Effector memory CD4-positive, alpha-beta T cell (primary cell): ENCODE results near the gene RNF151.
A peak's percentile ranks its signal among the peaks of the same experiment; 100 is the strongest.
"Not testable (repeated sequence)": the region's sequence is repeated elsewhere in the genome, so short reads cannot be mapped to it uniquely, and the experiment has no call there.

Experiments
- DNase-seq, 3 donors: peaks; one replicate each; pipeline ENCODE4 v3.0.0-alpha.2; 2020
- H3K27ac ChIP-seq: 2 replicates; pipeline ENCODE4 v1.7.0; 2013; ENCODE audit warnings: mild to moderate bottlenecking, low read length, moderate library complexity; ENCODE audit not compliant: insufficient read depth, poor library complexity, severe bottlenecking
- H3K27me3 ChIP-seq: replicated peaks from 2 replicates; pipeline ENCODE4 v1.7.0; 2013; ENCODE audit warnings: mild to moderate bottlenecking, low read length; ENCODE audit not compliant: insufficient read depth, control insufficient read depth, poor library complexity, severe bottlenecking
- H3K36me3 ChIP-seq: 2 replicates; pipeline ENCODE4 v1.7.0; 2013; ENCODE audit warnings: mild to moderate bottlenecking, low read length, moderate library complexity; ENCODE audit not compliant: control insufficient read depth, insufficient read depth
- H3K4me1 ChIP-seq: 2 replicates; pipeline ENCODE4 v1.7.0; 2013; ENCODE audit warnings: low read length, mild to moderate bottlenecking; ENCODE audit not compliant: control insufficient read depth, insufficient read depth, poor library complexity, severe bottlenecking
- H3K4me3 ChIP-seq: 2 replicates; pipeline ENCODE4 v1.7.0; 2013; ENCODE audit warnings: low read length, low read depth, mild to moderate bottlenecking; ENCODE audit not compliant: insufficient read depth, poor library complexity, severe bottlenecking
- H3K9me3 ChIP-seq: 2 replicates; pipeline ENCODE4 v1.7.0; 2013; ENCODE audit warnings: mild to moderate bottlenecking, low read length, moderate library complexity; ENCODE audit not compliant: control insufficient read depth

The RNF151 gene

GRCh38 chr16:1958715-1959268, 7.9 kb upstream of the RNF151 start:
- peak overlapping the region; percentile 76 for H3K4me3 ChIP-seq
- no peak for DNase-seq
- H3K9me3 ChIP-seq = no peaks in the 10 kb centered on the region
- H3K36me3 ChIP-seq = peaks cover 15% of the 10 kb centered on the region
- H3K27ac ChIP-seq = no peak overlapping the region
- no peaks in the 10 kb centered on the region for H3K27me3 ChIP-seq
- peaks cover 37% of the 10 kb centered on the region for H3K4me1 ChIP-seq

DNA sequence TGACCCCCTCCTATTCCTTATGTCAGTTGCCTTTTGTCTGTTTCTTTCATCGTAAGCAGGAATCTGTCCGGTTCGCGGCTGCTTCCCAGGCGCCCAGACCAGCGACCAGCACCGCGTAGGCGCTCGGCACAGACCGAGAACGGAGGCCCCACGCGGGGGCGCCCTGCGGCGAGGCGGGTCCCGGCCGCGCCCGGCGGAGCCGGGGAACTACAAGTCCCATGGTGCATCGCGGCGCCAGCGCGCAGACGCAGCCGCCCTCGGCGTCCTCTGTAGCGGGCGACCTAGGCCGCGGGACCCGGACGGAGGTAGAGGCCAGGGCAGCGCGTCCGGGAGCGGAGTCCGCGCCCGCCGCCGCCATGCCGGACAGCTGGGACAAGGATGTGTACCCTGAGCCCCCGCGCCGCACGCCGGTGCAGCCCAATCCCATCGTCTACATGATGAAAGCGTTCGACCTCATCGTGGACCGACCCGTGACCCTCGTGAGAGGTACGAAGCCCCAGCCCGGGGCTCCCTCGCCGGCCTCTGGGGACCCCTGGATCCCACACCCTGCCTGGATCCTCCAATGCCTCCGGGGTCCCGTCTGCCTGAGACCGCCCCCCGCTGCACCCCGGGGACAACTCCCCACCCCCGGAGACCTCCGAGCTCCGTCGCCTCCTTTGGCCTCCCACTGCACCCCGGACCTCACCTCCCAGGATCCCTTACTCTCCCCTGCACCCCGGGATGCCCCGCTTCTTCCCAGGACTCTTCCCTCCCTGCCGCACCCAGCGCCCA, 7.2 kb upstream of the RNF151 start, which contains the start of gene NDUFB10:
Gene NDUFB10, plus strand, starts transcription at position 270 of the 771 bp plus-strand sequence. Its CDS starts 87 bp downstream, at position 357.
- peaks cover 15% of the 10 kb centered on the region for H3K36me3 ChIP-seq
- H3K4me1 ChIP-seq = peaks cover 42% of the 10 kb centered on the region
- no peaks in the 10 kb centered on the region for H3K9me3 ChIP-seq
- no peaks in the 10 kb centered on the region for H3K27me3 ChIP-seq
- H3K27ac ChIP-seq = peak within 1 kb of the TSS; percentile 74
- DNase-seq = peak; percentile 78 to 86 (median 80)
- H3K4me3 ChIP-seq = peak within 1 kb of the TSS; percentile 76

DNA sequence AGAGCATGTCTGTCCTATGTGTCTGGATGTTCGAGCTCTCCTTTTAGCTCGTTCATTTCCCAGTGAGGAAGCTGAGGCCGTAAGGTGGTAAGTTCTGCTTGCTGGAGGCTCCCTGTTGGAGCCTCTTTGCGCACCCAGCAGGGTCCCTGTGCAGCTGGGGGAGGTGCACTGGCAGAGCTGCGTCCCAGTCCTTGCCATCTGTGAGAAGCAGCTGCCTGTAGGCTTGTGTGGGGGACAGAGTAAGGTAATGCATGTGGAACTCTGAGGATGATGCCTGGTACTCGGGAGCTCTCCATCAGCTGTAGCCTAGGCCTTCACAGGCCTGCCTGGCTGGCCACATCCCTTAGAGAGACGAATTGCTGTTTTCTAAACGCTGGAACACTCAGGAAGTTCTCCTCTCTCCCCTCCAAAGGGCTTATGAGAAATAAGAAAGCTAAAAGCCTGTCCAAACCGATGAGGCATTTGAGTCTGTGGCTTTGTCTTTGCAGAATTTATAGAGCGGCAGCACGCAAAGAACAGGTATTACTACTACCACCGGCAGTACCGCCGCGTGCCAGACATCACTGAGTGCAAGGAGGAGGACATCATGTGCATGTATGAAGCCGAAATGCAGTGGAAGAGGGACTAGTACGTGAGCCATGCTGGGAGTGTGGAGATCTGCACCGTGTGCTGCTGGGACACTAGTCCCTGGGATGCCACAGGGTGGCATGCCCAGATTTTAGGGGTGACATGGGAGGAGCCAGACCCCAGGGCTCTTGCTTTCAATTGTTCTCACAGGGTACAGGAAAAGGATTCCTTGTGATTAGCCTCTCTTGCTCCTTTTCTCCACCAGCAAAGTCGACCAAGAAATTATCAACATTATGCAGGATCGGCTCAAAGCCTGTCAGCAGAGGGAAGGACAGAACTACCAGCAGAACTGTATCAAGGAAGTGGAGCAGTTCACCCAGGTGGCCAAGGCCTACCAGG, 5.7 kb upstream of the RNF151 start:
- peaks cover 49% of the 10 kb centered on the region for H3K4me1 ChIP-seq
- peak overlapping the region; percentile 13 for H3K27ac ChIP-seq
- peaks cover 15% of the 10 kb centered on the region for H3K36me3 ChIP-seq
- H3K4me3 ChIP-seq = no peak overlapping the region
- no peaks in the 10 kb centered on the region for H3K27me3 ChIP-seq
- no peaks in the 10 kb centered on the region for H3K9me3 ChIP-seq
- DNase-seq = no peak

DNA sequence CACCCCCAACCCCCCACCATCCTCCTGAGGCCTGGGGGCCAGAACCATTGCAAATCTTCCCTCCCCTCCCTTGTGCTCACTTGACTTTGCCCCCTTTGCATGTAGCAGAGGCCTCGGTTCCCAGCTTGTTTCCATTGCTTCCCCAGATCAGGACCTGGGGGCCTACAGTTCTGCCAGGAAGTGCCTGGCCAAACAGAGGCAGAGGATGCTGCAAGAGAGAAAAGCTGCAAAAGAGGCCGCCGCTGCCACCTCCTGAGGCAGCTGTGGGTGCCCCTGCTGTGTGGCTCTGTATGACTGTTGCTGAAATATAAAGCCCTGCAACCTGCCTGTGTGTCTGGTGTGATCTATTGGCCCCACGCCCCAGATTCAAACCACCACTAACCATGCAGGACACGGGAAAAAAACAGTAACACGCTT, 5.0 kb upstream of the RNF151 start:
- Histone ChIP-seq H3K4me3 (no peak overlapping the region), H3K4me1 (peaks cover 50% of the 10 kb centered on the region), H3K27me3 (no peaks in the 10 kb centered on the region), H3K36me3 (peaks cover 15% of the 10 kb centered on the region), H3K27ac (no peak overlapping the region), H3K9me3 (no peaks in the 10 kb centered on the region)
- DNase-seq = no peak

DNA sequence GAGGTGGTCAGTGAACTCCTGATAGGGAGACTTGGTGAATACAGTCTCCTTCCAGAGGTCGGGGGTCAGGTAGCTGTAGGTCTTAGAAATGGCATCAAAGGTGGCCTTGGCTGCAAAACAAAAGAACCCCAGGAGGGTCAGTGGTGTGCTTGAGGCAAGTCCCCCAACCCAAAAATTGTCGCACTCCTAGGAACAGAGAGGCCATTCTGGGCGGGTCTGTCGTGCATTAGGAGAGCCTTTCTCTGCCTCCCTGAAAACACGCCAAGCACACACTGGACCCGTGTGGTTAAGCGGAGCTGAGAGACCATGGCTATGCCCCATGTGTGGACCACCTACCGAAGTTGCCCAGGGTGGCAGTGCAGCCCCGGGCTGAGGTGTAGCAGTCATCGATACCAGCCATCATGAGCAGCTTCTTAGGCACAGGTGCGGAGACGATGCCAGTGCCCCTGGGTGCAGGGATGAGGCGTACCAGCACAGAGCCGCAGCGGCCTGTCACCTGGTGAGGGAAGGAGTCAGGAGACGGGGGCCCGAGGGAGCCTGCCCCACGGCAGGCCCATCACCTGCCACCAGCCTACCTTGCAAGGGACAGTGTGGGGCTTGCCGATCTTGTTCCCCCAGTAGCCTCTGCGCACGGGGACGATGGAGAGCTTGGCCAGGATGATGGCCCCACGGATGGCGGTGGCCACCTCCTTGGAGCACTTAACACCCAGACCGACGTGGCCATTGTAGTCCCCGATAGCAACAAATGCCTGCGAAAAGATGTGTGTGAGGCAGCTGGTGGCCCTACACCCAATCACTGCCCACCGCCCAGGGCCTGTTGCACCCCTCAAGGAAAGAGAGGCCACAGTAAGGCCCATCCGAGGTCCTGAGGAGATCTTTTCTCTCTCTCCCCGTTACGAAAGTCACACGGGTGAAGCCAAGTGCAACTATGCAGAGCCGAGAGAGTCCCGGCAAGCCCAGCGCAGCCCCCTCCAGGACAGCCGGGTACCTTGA, 4.2 kb upstream of the RNF151 start:
- H3K27me3 ChIP-seq, H3K9me3 ChIP-seq, DNase-seq, H3K4me3 ChIP-seq: not testable (repeated sequence)
- peaks cover 50% of the 10 kb centered on the region for H3K4me1 ChIP-seq
- peaks cover 15% of the 10 kb centered on the region for H3K36me3 ChIP-seq
- H3K27ac ChIP-seq = peak overlapping the region; percentile 97

DNA sequence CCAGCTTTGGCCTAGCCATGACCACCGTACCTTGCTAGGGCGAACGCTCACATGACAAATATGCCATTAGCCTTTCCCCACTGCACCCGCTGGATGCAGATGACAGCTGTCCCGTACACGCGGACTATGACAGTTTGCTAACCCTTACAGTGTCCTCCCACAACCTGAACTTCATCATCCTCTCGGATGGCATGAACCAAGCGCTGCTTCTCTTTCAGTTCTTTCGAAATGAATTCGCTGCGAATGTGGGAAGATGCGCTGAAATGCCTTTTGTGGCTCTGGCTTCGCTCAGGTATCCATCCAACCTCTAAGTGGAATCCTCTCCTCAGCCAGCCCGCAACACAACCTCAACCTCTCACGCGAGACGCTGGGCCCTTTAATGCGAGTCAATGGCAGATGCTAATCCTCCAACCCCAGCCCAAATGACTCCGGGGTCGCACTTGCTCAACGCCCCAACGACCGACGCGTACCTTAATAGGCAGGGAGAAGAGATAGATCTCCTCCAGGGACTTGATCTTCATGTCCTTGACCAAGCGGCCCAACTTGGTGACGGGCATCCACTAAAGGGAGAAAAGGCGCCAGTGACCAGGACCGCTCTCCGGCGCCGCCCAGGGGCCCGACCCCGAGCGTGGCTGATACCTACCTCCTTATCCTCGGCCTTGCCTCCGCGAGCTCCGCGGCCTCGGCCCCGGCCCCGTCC, 2.7 kb upstream of the RNF151 start:
- H3K9me3 ChIP-seq = no peaks in the 10 kb centered on the region
- peaks cover 48% of the 10 kb centered on the region for H3K4me1 ChIP-seq
- peak overlapping the region; percentile 77 for H3K4me3 ChIP-seq
- H3K27me3 ChIP-seq = no peaks in the 10 kb centered on the region
- peak overlapping the region; percentile 97 for H3K27ac ChIP-seq
- DNase-seq = peak in 2 of 3 donors; percentile 30 to 31
- peaks cover 15% of the 10 kb centered on the region for H3K36me3 ChIP-seq

- H3K36me3 ChIP-seq = peaks cover 15% of the 10 kb centered on the region
- peak within 1 kb of the TSS; percentile 77 for H3K4me3 ChIP-seq
- peak within 1 kb of the TSS; percentile 97 for H3K27ac ChIP-seq
- H3K9me3 ChIP-seq = no peaks in the 10 kb centered on the region
- peak; percentile 98 to 100 (median 99) for DNase-seq
- H3K4me1 ChIP-seq = peaks cover 42% of the 10 kb centered on the region
- no peaks in the 10 kb centered on the region for H3K27me3 ChIP-seq
Measured at GRCh38 chr16:1964506-1965395, 1.9 kb upstream of the RNF151 start, which contains the start of gene RPS2. Gene RPS2, minus strand, starts transcription at chr16:1964826. Its CDS starts 201 bp downstream, at chr16:1964625.

DNA sequence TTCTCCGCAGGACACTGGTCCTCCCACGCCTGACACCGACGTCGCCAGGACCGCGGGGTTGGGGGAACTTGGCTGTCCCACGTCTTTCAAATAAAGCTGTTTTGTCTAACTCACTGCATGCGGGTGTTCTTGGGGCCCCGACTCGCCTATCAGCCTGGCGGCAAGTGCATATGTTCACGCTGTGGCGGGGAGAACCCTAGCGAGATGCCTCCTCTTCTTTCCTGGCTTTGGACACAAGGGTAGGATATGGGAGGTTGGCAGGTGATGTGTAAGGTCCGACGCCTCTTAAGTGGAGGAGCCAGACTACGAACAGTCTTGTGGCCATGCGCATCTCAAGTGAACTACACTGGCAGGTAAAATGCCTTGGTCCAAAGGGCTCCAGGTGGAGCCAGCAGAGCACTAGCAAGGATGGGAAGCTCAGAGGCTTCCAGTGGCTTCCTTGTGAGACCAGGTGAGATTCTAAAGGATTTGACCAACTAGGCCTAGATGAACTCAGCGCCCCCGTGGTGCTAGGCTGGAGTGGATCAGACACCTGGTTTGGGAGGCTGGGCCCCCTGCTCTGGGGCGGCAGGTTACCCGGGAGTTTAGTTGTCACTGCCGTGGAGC, 1.2 kb upstream of the RNF151 start:
- H3K4me3 ChIP-seq = peak overlapping the region; percentile 77

More for the DNA sequence above, 1.2 kb upstream of the RNF151 start:
- Histone ChIP-seq H3K27me3 (no peaks in the 10 kb centered on the region), H3K36me3 (peaks cover 15% of the 10 kb centered on the region), H3K9me3 (no peaks in the 10 kb centered on the region), H3K27ac (peak overlapping the region; percentile 97), H3K4me1 (peaks cover 35% of the 10 kb centered on the region)
- DNase-seq = no peak
